ENCODE data around the gene OPA1. TPM values are rescaled to one million over a fixed set of nuclear protein-coding genes. Genes with fewer than 3 reads are reported as not detected.

The OPA1 gene
- total and polyA plus RNA-seq, 2 of the 13 experiments (the other 11 are each of a cell fraction or from before 2014, with no cell fraction given) = 26.7 to 78.5 TPM

- TF ChIP-seq ZNF580 (CRISPR knock-in tag; IDR thresholded peaks at IDR 0.05; ENCODE audit: borderline replicate concordance, low read depth) (peak; percentile 83; the same call in 1 of the 2 replicates), NPAS2 (CRISPR knock-in tag; IDR thresholded peaks at IDR 0.05; ENCODE audit: borderline replicate concordance) (no peak), ZNF232 (CRISPR knock-in tag; IDR thresholded peaks at IDR 0.05; ENCODE audit: borderline replicate concordance) (peak; percentile 61), ZHX1 (CRISPR knock-in tag; IDR thresholded peaks at IDR 0.05; ENCODE audit: low read depth) (peak; percentile 90), PHF5A (CRISPR knock-in tag; IDR thresholded peaks at IDR 0.05; ENCODE audit: low read depth, unreplicated experiment) (peak; percentile 94), ETS1 (CRISPR knock-in tag; IDR thresholded peaks at IDR 0.05) (no peak; the same call in 1 of the 2 replicates), RARA (CRISPR knock-in tag; IDR thresholded peaks at IDR 0.05) (peak; percentile 99), KDM1A (CRISPR knock-in tag; IDR thresholded peaks at IDR 0.05) (peak; percentile 99), CBX2 (IDR thresholded peaks at IDR 0.05; ENCODE audit: low read depth, low read length) (no peak), CBX2 (CRISPR knock-in tag; IDR thresholded peaks at IDR 0.05; ENCODE audit: low read depth) (no peak), HOXA5 (CRISPR knock-in tag; IDR thresholded peaks at IDR 0.05) (peak; percentile 73), ZNF614 (CRISPR knock-in tag; IDR thresholded peaks at IDR 0.05; ENCODE audit: borderline replicate concordance) (peak; percentile 99), TBX2 (CRISPR knock-in tag; IDR thresholded peaks at IDR 0.05; ENCODE audit: borderline replicate concordance) (peak; percentile 99), MEF2D (CRISPR knock-in tag; IDR thresholded peaks at IDR 0.05) (peak; percentile 96), U2AF2 (IDR thresholded peaks at IDR 0.05; ENCODE audit: low read depth, low read length) (no peak), SAP130 (CRISPR knock-in tag; IDR thresholded peaks at IDR 0.05; ENCODE audit: low read depth) (peak; percentile 93), ZNF646 (CRISPR knock-in tag; IDR thresholded peaks at IDR 0.05) (no peak; the same call in 1 of the 2 replicates)
- TF ChIP-seq, protein P1, sequence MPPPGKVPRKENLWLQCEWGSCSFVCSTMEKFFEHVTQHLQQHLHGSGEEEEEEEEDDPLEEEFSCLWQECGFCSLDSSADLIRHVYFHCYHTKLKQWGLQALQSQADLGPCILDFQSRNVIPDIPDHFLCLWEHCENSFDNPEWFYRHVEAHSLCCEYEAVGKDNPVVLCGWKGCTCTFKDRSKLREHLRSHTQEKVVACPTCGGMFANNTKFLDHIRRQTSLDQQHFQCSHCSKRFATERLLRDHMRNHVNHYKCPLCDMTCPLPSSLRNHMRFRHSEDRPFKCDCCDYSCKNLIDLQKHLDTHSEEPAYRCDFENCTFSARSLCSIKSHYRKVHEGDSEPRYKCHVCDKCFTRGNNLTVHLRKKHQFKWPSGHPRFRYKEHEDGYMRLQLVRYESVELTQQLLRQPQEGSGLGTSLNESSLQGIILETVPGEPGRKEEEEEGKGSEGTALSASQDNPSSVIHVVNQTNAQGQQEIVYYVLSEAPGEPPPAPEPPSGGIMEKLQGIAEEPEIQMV (CRISPR knock-in tag; IDR thresholded peaks at IDR 0.05; ENCODE audit: low read depth) = no peak
Measured at GRCh38 chr3:193711964-193712598, 119.1 kb downstream of the OPA1 start (continued).
